Body of pancreas (tissue), 4 donors: Measurements from ENCODE around the gene GABRG3. TPM values are rescaled to one million over a fixed set of nuclear protein-coding genes. Genes with fewer than 3 reads are reported as not detected.

Experiments
- ATAC-seq: fragments of 150-250 bp; one replicate; pipeline ENCODE4 v1.9.1; 2016
- DNase-seq, 4 donors: peaks; one replicate each; pipeline ENCODE4 v3.0.0-alpha.2; 2019
- H3K27ac ChIP-seq, 4 donors: fragments of 200-600 bp; sonication (generic); 1 replicate in 3 of 4; 2 replicates in 1 of 4; pipeline versions ENCODE4 v1.5.1 to v1.6.1; 2016 to 2019; ENCODE audit warnings: mild to moderate bottlenecking in 1 of 4, mixed read lengths in 1 of 4, moderate library complexity in 1 of 4
- H3K27me3 ChIP-seq, 2 donors: fragments of 200-600 bp; sonication (generic); one replicate each; pipeline ENCODE4 v1.6.0; 2016; ENCODE audit warnings: mild to moderate bottlenecking in 1 of 2
- H3K36me3 ChIP-seq, 2 donors: fragments of 200-600 bp; sonication (generic); replicated peaks in 1 of 2; 2 replicates each; pipeline ENCODE4 v1.5.1; 2016; ENCODE audit warnings: low read depth in 2 of 2; ENCODE audit not compliant: insufficient read depth in 1 of 2
- H3K4me1 ChIP-seq: fragments of 200-600 bp; sonication (generic); one replicate; pipeline ENCODE4 v1.6.0; 2016
- H3K4me3 ChIP-seq, 2 donors: fragments of 200-600 bp; sonication (generic); 1 replicate in 1 of 2; 2 replicates in 1 of 2; pipeline ENCODE4 v1.5.1; 2016 to 2019
- H3K9me3 ChIP-seq, 3 donors: fragments of 200-600 bp; sonication (generic); 1 replicate in 2 of 3; 2 replicates in 1 of 3; pipeline ENCODE4 v1.5.1; 2016
- POLR2A ChIP-seq, 3 donors: fragments of 450-650 bp; IDR thresholded peaks; one replicate each; pipeline ENCODE4 v1.6.1; 2016; ENCODE audit warnings: antibody characterized with exemption in 3 of 3, mild to moderate bottlenecking in 2 of 3
- WGBS, 2 donors: methylation state at CpG; one replicate each; pipeline ENCODE4 v1.1.5; 2017; 5-methylcytosine and 5-hydroxymethylcytosine counted together
- intact Hi-C: fragments of 100-400 bp; cut with DNase I; formaldehyde crosslinking; loops from one replicate; pipeline ENCODE4 v1.15.1; 2023
- total RNA-seq, 2 donors: library from RNA; depleted of rRNA; stranded (reverse); fragments of >200 nt; gene quantifications; one replicate each; pipeline ENCODE4 v1.1.0, GENCODE V29; 2016
- TF ChIP-seq, protein P1 (sequence below), 7 experiments: fragments of 450-650 bp in 4 of 7; fragments of 200-600 bp in 3 of 7; sonication (generic) in 3 of 7; IDR thresholded peaks; one replicate each; pipeline ENCODE4 v1.5.1; 2016 to 2019; ENCODE audit warnings: antibody characterized with exemption in 7 of 7

Gene GABRG3
- total RNA-seq, 2 donors from 2014 or later, result not detected

DNA sequence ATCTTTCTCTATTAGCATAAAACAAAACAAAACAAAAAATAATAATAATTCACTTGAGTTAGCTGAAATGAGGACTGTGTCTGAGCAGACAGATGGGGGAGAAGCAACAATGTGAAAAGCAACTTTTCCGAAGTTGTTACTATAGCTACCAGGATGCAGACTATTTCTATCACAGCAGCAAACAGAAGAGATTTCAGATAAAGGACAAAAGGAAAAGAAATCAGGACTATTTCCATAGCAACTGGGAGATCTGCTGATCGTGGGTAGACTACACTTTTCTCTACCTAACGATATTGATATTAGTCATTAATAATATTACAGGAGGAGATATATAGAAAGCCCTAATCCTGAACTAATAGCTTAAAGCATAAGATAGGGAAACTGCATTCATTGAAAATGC lies 321.7 kb downstream of the GABRG3 start:
- 41 to 49% methylated on average over 3 of the region's 3 CpGs for WGBS, 2 donors
- Histone ChIP-seq H3K4me1 (no peaks in the 10 kb centered on the region), H3K27ac (no peak overlapping the region), H3K27me3 (no peaks in the 10 kb centered on the region), H3K9me3 (no peaks in the 10 kb centered on the region), H3K4me3 (no peak overlapping the region), H3K36me3 (no peaks in the 10 kb centered on the region)
- intact Hi-C loops, result no loop called here
- TF ChIP-seq POLR2A (IDR thresholded peaks at IDR 0.05), result no peak
- TF ChIP-seq, protein P1, sequence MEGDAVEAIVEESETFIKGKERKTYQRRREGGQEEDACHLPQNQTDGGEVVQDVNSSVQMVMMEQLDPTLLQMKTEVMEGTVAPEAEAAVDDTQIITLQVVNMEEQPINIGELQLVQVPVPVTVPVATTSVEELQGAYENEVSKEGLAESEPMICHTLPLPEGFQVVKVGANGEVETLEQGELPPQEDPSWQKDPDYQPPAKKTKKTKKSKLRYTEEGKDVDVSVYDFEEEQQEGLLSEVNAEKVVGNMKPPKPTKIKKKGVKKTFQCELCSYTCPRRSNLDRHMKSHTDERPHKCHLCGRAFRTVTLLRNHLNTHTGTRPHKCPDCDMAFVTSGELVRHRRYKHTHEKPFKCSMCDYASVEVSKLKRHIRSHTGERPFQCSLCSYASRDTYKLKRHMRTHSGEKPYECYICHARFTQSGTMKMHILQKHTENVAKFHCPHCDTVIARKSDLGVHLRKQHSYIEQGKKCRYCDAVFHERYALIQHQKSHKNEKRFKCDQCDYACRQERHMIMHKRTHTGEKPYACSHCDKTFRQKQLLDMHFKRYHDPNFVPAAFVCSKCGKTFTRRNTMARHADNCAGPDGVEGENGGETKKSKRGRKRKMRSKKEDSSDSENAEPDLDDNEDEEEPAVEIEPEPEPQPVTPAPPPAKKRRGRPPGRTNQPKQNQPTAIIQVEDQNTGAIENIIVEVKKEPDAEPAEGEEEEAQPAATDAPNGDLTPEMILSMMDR (IDR thresholded peaks at IDR 0.05), result no peak
- DNase-seq (no peak), ATAC-seq (no peak)

DNA sequence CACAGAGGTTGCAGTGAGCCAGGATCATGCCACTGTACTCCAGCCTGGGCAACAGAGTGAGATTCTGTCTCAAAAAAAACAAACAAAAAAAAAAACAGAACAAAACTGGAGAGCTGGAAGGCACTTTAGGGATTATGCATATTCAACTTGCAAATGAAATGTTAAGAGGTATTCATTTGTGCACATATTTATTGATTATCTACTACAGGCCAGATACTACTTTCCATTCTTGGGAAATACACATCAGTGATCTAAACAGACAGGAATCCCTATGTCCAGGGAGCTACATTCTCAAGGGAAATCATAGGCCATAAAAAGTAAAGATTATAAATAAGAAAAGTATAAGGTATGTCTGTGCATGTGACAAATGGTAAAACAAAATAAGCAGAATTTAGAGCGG lies 322.6 kb downstream of the GABRG3 start:
- Histone ChIP-seq H3K4me1 (no peaks in the 10 kb centered on the region), H3K4me3 (no peak overlapping the region), H3K27ac (no peak overlapping the region), H3K9me3 (no peaks in the 10 kb centered on the region), H3K36me3 (no peaks in the 10 kb centered on the region), H3K27me3 (no peaks in the 10 kb centered on the region)
- 83 to 94% methylated on average over 1 of the region's 1 CpG for WGBS, 2 donors
- intact Hi-C loops, result no loop called here
- DNase-seq (no peak), ATAC-seq (no peak)
- TF ChIP-seq, protein P1 (IDR thresholded peaks at IDR 0.05), result no peak
- TF ChIP-seq POLR2A (IDR thresholded peaks at IDR 0.05), result no peak

DNA sequence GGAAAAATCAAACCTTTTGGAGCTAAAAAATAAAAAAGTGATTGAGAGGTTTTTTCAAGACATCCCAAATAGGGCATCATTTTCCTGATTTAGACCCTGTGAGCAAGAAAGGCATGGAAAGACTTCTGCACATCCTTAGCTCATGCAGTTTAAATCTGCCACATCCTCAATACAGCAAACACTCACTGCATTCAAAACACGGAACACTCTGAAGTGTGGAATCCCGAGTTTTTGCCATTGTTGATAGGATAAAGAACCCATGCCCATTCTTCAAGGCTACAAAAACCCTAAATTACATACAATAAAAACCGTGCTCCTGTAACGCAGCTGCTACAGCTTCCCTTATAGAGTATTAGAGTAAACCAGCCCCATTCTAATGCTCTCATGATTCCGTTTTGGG lies 346.8 kb downstream of the GABRG3 start:
- no peak for TF ChIP-seq POLR2A (IDR thresholded peaks at IDR 0.05)
- TF ChIP-seq, protein P1 (IDR thresholded peaks at IDR 0.05), result no peak
- WGBS, 2 donors, result 49 to 55% methylated on average over 5 of the region's 5 CpGs
- Histone ChIP-seq H3K27me3 (no peaks in the 10 kb centered on the region), H3K36me3 (no peaks in the 10 kb centered on the region), H3K4me3 (no peak overlapping the region), H3K4me1 (no peaks in the 10 kb centered on the region), H3K9me3 (no peaks in the 10 kb centered on the region), H3K27ac (no peak overlapping the region)
- ATAC-seq, result no peak
- intact Hi-C loops, result no loop called here
- no peak for DNase-seq

DNA sequence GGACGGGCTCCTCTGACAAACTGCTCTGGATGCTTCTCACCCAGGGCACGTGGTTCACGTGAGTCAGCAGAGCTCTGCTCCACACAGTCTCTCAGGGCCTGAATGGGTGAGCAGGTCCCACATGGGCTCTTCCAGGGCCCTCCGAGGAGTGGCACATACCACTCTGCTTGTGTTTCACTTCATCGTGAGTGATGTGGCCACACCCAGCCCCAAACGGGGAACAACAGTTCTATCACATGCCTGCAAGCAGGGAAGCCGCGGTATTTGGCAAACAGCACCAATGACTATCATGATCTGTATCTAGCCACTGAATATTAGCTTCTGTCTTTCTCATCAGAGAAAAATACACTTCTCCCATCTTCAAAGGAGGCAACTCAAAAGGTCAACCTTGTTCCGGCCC lies 352.8 kb downstream of the GABRG3 start:
- DNase-seq, result no peak
- peaks cover 0 to 3% of the 10 kb centered on the region in 2 donors for H3K27me3 ChIP-seq
- intact Hi-C loops, result no loop called here
- no peaks in the 10 kb centered on the region for H3K9me3 ChIP-seq
- no peak overlapping the region for H3K27ac ChIP-seq
- H3K4me1 ChIP-seq, result no peaks in the 10 kb centered on the region
- no peak for ATAC-seq
- WGBS, 2 donors, result 51 to 54% methylated on average over 9 of the region's 9 CpGs
- H3K4me3 ChIP-seq, result no peak overlapping the region
- TF ChIP-seq POLR2A (IDR thresholded peaks at IDR 0.05), result no peak
- TF ChIP-seq, protein P1 (IDR thresholded peaks at IDR 0.05), result no peak
- no peaks in the 10 kb centered on the region for H3K36me3 ChIP-seq

DNA sequence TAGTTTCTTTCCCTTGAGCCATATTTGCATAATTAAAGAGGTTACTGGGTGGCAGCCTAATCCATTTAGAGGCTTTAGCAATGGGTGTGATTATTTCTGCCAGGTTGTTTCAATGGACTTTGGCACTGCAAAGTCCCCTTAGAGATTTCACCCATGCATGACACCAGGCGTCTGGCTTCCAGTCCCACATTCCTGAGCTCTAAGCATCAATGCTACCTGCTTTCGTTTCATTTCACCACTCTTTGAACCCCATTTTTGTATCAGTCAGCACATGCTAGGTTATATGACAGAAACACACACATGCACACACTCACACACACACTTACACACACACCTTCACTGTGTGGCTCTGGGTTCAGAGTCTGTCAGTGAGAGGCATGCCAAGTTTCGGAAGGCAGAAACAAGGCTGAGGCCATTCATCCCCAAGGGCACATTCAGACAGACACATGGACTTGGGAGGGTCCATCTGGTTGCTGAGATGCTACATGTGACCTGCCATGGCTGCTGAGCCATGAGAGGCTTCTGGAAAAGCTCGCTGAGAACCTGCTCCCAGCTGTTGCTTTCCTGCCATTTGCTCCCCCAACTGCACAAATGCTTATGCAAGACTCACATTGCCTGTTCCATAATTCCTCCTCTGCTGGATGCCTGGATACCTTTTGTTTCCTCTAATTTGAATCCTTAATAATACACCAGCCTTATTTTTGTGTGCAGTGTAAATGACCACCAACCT lies 354.1 kb downstream of the GABRG3 start:
- 47 to 72% methylated on average over 4 of the region's 4 CpGs for WGBS, 2 donors
- H3K27ac ChIP-seq, result no peak overlapping the region
- no peak for DNase-seq
- H3K9me3 ChIP-seq, result no peaks in the 10 kb centered on the region
- no peak overlapping the region for H3K4me3 ChIP-seq
- TF ChIP-seq, protein P1 (IDR thresholded peaks at IDR 0.05), result no peak
- no peak for TF ChIP-seq POLR2A (IDR thresholded peaks at IDR 0.05)
- H3K4me1 ChIP-seq, result no peaks in the 10 kb centered on the region
- intact Hi-C loops, result no loop called here
- peaks cover 0 to 3% of the 10 kb centered on the region in 2 donors for H3K27me3 ChIP-seq
- no peaks in the 10 kb centered on the region for H3K36me3 ChIP-seq
- no peak for ATAC-seq
